ENCODE results near the gene MOB3A.

DNA sequence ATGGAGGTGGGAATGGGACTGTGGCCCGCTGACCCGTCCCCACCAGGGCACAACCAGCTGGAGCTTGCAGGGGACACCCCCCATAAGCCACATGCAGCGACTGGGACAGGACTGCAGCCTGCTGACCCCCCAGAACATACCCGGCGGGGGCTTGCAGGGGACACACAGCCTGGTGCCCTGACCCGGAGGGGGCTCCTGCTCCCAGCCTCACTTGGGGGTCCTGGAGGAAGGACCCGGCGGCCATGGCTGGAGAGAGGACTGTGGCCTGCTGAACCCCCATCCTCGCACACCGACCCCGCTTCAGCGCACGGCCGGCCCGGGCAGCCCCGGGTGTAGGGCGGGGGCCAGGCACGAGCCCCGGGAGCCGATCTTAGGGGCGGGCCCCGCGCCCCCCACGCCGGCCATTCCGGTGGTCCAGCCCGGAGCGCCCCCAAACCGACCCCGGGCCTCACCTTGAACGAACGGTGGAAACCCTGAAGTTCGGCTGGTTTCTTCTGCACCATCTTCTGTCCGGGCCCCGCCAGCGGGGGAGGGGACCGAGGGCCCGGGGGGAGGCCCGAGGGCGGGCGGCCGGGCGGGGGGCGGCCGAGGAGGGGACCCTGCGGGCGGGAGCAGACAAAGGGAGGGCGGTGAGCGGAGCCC, 45.7 kb downstream of the MOB3A start:
- TF ChIP-seq, protein P1, sequence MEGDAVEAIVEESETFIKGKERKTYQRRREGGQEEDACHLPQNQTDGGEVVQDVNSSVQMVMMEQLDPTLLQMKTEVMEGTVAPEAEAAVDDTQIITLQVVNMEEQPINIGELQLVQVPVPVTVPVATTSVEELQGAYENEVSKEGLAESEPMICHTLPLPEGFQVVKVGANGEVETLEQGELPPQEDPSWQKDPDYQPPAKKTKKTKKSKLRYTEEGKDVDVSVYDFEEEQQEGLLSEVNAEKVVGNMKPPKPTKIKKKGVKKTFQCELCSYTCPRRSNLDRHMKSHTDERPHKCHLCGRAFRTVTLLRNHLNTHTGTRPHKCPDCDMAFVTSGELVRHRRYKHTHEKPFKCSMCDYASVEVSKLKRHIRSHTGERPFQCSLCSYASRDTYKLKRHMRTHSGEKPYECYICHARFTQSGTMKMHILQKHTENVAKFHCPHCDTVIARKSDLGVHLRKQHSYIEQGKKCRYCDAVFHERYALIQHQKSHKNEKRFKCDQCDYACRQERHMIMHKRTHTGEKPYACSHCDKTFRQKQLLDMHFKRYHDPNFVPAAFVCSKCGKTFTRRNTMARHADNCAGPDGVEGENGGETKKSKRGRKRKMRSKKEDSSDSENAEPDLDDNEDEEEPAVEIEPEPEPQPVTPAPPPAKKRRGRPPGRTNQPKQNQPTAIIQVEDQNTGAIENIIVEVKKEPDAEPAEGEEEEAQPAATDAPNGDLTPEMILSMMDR (IDR thresholded peaks at IDR 0.05): no peak
- TF ChIP-seq POLR2A (IDR thresholded peaks at IDR 0.05): no peak

Data from stomach (tissue), 4 donors.